B cell (primary cell): ENCODE results near the gene ETV2. TPM values are rescaled to one million over a fixed set of nuclear protein-coding genes. Genes with fewer than 3 reads are reported as not detected.
"Not testable (repeated sequence)": the region's sequence is repeated elsewhere in the genome, so short reads cannot be mapped to it uniquely, and the experiment has no call there.

ENCODE experiments used
- ATAC-seq: fragments of 200-7000 bp; cut with Tn5 transposase; one replicate; pipeline ENCODE4 v1.10.0; 2021; ENCODE audit warnings: low read depth, mild to moderate bottlenecking, moderate number of reproducible peaks, moderate library complexity
- CTCF ChIA-PET: fragments of 350-600 bp; sonication (Branson Sonifier 250); formaldehyde crosslinking; loops from one replicate; lab custom pipeline; 2021; ENCODE audit warnings: antibody characterized with exemption, inconsistent platforms; lab: Charles Lee
- POLR2A ChIA-PET: fragments of 350-600 bp; sonication (Branson Sonifier 250); formaldehyde crosslinking; loops from one replicate; lab custom pipeline; 2021; ENCODE audit warnings: antibody characterized with exemption; lab: Charles Lee
- DNase-seq: peaks from one replicate; pipeline ENCODE4 v3.0.0; 2013
- H2AFZ ChIP-seq: 2 replicates; pipeline ENCODE4 v1.6.1; 2012; ENCODE audit warnings: mild to moderate bottlenecking, low read depth, low read length; ENCODE audit not compliant: insufficient read depth, poor library complexity, severe bottlenecking
- H3K27ac ChIP-seq, 2 donors: 1 replicate in 1 of 2; 2 replicates in 1 of 2; pipeline ENCODE4 v1.5.1; 2012 to 2013; ENCODE audit warnings: low read length in 2 of 2, mild to moderate bottlenecking in 2 of 2, moderate library complexity in 1 of 2
- H3K27me3 ChIP-seq, 4 experiments: fragments of 200-600 bp in 1 of 4; sonication (generic) in 1 of 4; replicated peaks in 1 of 4; 1 replicate in 2 of 4; 2 replicates in 2 of 4; pipeline versions ENCODE4 v1.6.1 to v1.7.0; 2013 to 2016; ENCODE audit warnings: low read length in 3 of 4, mild to moderate bottlenecking in 2 of 4, mixed read lengths in 1 of 4, moderate library complexity in 1 of 4; ENCODE audit not compliant: insufficient read depth in 4 of 4, control insufficient read depth in 3 of 4; ENCODE audit errors: control extremely low read depth in 1 of 4
- H3K36me3 ChIP-seq, 2 experiments: replicated peaks in 1 of 2; 1 replicate in 1 of 2; 2 replicates in 1 of 2; pipeline versions ENCODE4 v1.6.1 to v1.7.1; 2013; ENCODE audit warnings: low read length in 1 of 2; ENCODE audit not compliant: insufficient read depth in 2 of 2, control insufficient read depth in 1 of 2; ENCODE audit errors: control extremely low read depth in 1 of 2, extremely low read depth in 1 of 2
- H3K4me1 ChIP-seq, 2 donors: fragments of 200-600 bp in 1 of 2; sonication (generic) in 1 of 2; 1 replicate in 1 of 2; 2 replicates in 1 of 2; pipeline versions ENCODE4 v1.5.1 to v1.6.1; 2013 to 2017; ENCODE audit warnings: low read length in 2 of 2; ENCODE audit not compliant: control insufficient read depth in 2 of 2, insufficient read depth in 2 of 2
- H3K4me2 ChIP-seq: replicated peaks from 2 replicates; pipeline ENCODE3; 2012; ENCODE audit warnings: mild to moderate bottlenecking, low read depth, low read length; ENCODE audit not compliant: poor library complexity, severe bottlenecking
- H3K4me3 ChIP-seq, 5 experiments: fragments of 200-600 bp in 1 of 5; sonication (generic) in 1 of 5; 1 replicate in 3 of 5; 2 replicates in 2 of 5; pipeline versions ENCODE4 v1.5.1 to v1.7.0; 2011 to 2016; ENCODE audit warnings: low read length in 4 of 5, mild to moderate bottlenecking in 4 of 5, low read depth in 2 of 5, control low read depth in 1 of 5, moderate library complexity in 1 of 5; ENCODE audit not compliant: insufficient read depth in 1 of 5; ENCODE audit errors: control extremely low read depth in 1 of 5, extremely low read depth in 1 of 5
- H3K79me2 ChIP-seq: fragments of 200-600 bp; sonication (generic); one replicate; pipeline ENCODE4 v1.6.0; 2016; ENCODE audit warnings: low read length; ENCODE audit not compliant: control insufficient read depth, insufficient read depth
- H3K9ac ChIP-seq: fragments of 200-600 bp; sonication (generic); 2 replicates; pipeline ENCODE4 v1.6.1; 2017; ENCODE audit warnings: mild to moderate bottlenecking, low read length, moderate library complexity
- H3K9me3 ChIP-seq, 3 donors: one replicate each; pipeline versions ENCODE4 v1.6.1 to v1.7.1; 2013; ENCODE audit warnings: low read length in 2 of 3; ENCODE audit not compliant: control insufficient read depth in 2 of 3, insufficient read depth in 1 of 3; ENCODE audit errors: control extremely low read depth in 1 of 3
- H4K20me1 ChIP-seq: 2 replicates; pipeline ENCODE4 v1.6.0; 2012; ENCODE audit warnings: mild to moderate bottlenecking, low read length; ENCODE audit not compliant: insufficient read depth, control insufficient read depth, poor library complexity, severe bottlenecking
- H3K27ac Mint-ChIP-seq: one replicate; pipeline ENCODE4 v1.8.0; 2021; ENCODE audit warnings: mixed read lengths
- H3K27me3 Mint-ChIP-seq: one replicate; pipeline ENCODE4 v1.8.0; 2021; ENCODE audit warnings: mixed read lengths
- H3K4me1 Mint-ChIP-seq: one replicate; pipeline ENCODE4 v1.8.0; 2021; ENCODE audit warnings: mixed read lengths
- H3K4me3 Mint-ChIP-seq: one replicate; pipeline ENCODE4 v1.8.0; 2021; ENCODE audit warnings: mixed read lengths
- H3K9me3 Mint-ChIP-seq: one replicate; pipeline ENCODE4 v1.8.0; 2022; ENCODE audit warnings: mixed read lengths; ENCODE audit not compliant: insufficient read depth
- EZH2 ChIP-seq: IDR thresholded peaks from 2 replicates; pipeline ENCODE4 v1.6.1; 2012; ENCODE audit warnings: borderline replicate concordance, low read depth, mild to moderate bottlenecking, moderate library complexity, low read length; ENCODE audit not compliant: insufficient read depth, poor library complexity, severe bottlenecking
- WGBS: methylation state at CpG from one replicate; pipeline ENCODE4 v1.1.5; 2013; ENCODE audit warnings: missing lambda C conversion rate; ENCODE audit not compliant: insufficient coverage; 5-methylcytosine and 5-hydroxymethylcytosine counted together
- intact Hi-C: fragments of 100-400 bp; cut with micrococcal nuclease; formaldehyde crosslinking; loops from one replicate; pipeline ENCODE4 v1.10.0; 2022
- polyA plus RNA-seq: library from polyadenylated mRNA; depleted of rRNA; stranded (reverse); fragments of >200 nt; gene quantifications from 2 replicates; pipeline ENCODE4 v1.2.3, GENCODE V29; 2012
- total RNA-seq, 2 donors: library from RNA; stranded (reverse); fragments of 120-200 nt in 1 of 2; gene quantifications; 1 replicate in 1 of 2; 2 replicates in 1 of 2; pipeline versions ENCODE4 v1.2.3 to v1.2.4, GENCODE V29; 2013 to 2022
- TF ChIP-seq, protein P1 (sequence below): fragments of 200-600 bp; IDR thresholded peaks from one replicate; pipeline ENCODE4 v1.8.0; 2022; ENCODE audit warnings: antibody characterized with exemption, mild to moderate bottlenecking

Gene ETV2
- total and polyA plus RNA-seq, 2 donors (not counting 1 experiment from before 2014, with no cell fraction given): 0.42 to 0.49 TPM

DNA sequence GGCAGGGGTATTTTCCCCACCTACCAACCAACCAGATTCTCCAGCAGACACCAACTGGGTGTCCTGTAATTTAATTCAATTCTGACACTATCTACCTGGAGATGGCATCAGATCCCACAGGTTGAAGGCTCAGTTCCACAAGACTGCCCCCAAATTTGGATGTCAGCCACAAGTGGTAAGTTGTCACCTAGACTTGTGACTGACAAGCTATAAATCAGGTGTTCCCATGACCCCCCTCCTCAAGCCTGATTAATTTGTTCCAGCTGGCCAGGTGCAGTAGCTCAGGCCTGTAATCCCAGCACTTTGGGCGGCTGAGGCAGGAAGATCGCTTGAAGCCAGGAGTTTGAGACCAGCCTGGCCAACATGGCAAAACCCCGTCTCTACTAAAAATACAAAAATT, 39.6 kb upstream of the ETV2 start:
- Mint-ChIP-seq H3K4me1 (no peaks in the 10 kb centered on the region), H3K4me3 (no peak overlapping the region), H3K27me3 (peaks cover 16% of the 10 kb centered on the region), H3K27ac (no peak overlapping the region), H3K9me3 (no peaks in the 10 kb centered on the region)
- H3K9me3 ChIP-seq: no peaks in the 10 kb centered on the region
- no peak overlapping the region for H3K4me2 ChIP-seq
- H3K36me3 ChIP-seq: no peaks in the 10 kb centered on the region
- H3K4me3 ChIP-seq: no peak overlapping the region
- TF ChIP-seq, protein P1, sequence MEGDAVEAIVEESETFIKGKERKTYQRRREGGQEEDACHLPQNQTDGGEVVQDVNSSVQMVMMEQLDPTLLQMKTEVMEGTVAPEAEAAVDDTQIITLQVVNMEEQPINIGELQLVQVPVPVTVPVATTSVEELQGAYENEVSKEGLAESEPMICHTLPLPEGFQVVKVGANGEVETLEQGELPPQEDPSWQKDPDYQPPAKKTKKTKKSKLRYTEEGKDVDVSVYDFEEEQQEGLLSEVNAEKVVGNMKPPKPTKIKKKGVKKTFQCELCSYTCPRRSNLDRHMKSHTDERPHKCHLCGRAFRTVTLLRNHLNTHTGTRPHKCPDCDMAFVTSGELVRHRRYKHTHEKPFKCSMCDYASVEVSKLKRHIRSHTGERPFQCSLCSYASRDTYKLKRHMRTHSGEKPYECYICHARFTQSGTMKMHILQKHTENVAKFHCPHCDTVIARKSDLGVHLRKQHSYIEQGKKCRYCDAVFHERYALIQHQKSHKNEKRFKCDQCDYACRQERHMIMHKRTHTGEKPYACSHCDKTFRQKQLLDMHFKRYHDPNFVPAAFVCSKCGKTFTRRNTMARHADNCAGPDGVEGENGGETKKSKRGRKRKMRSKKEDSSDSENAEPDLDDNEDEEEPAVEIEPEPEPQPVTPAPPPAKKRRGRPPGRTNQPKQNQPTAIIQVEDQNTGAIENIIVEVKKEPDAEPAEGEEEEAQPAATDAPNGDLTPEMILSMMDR: no peak
- no peak for TF ChIP-seq EZH2
- no peaks in the 10 kb centered on the region for H4K20me1 ChIP-seq
- H2AFZ ChIP-seq: no peak overlapping the region
- H3K4me1 ChIP-seq: no peaks in the 10 kb centered on the region
- no peaks in the 10 kb centered on the region for H3K79me2 ChIP-seq
- ATAC-seq: no peak
- intact Hi-C loops: no loop called here
- no CpG with 5 or more reads among the region's 3 CpGs for WGBS
- no peak for DNase-seq
- no peak overlapping the region for H3K27ac ChIP-seq
- ChIA-PET CTCF (interaction anchor here (1.6 kb wide), 1 partner anchor 10 kb away, joined by 8 read pairs; no protein-coding TSS in a partner anchor), POLR2A (interaction anchor here (0.8 kb wide), 1 partner anchor 57 kb away, joined by 4 read pairs; no protein-coding TSS in a partner anchor)
- no peak overlapping the region for H3K9ac ChIP-seq
- H3K27me3 ChIP-seq: no peaks in the 10 kb centered on the region

DNA sequence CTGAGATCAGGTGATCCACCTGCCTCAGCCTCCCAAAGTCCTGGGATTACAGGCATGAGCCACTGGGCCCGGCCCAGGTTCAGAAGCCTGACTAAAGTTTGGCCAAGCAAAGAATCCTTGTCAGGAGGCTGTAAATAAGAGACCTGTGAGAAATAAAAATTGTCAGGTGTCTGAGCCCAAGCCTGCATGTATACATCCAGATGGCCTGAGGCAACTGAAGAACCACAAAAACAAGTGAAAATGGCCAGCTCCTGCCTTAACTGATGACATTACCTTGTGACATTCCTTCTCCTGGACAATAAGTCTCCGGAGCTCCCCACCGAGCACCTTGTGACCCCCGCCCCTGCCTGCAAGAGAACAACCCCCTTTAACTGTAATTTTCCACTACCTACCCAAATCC, 37.1 kb upstream of the ETV2 start:
- 93% methylated on average over 4 of the region's 4 CpGs for WGBS
- H3K9ac ChIP-seq, H3K27ac ChIP-seq, H3K79me2 ChIP-seq, H2AFZ ChIP-seq, CTCF ChIA-PET, POLR2A ChIA-PET, intact Hi-C loops, H3K4me2 ChIP-seq, DNase-seq, H3K9me3 Mint-ChIP-seq, H4K20me1 ChIP-seq, H3K4me3 Mint-ChIP-seq, H3K27me3 Mint-ChIP-seq, H3K36me3 ChIP-seq, H3K27me3 ChIP-seq, H3K4me3 ChIP-seq, ATAC-seq, H3K27ac Mint-ChIP-seq: not testable (repeated sequence)
- H3K4me1 Mint-ChIP-seq: peaks cover 12% of the 10 kb centered on the region
- peaks cover 10 to 14% of the 10 kb centered on the region in 2 donors for H3K4me1 ChIP-seq
- H3K9me3 ChIP-seq: peaks cover 0 to 11% (median 8%) of the 10 kb centered on the region in 3 donors

DNA sequence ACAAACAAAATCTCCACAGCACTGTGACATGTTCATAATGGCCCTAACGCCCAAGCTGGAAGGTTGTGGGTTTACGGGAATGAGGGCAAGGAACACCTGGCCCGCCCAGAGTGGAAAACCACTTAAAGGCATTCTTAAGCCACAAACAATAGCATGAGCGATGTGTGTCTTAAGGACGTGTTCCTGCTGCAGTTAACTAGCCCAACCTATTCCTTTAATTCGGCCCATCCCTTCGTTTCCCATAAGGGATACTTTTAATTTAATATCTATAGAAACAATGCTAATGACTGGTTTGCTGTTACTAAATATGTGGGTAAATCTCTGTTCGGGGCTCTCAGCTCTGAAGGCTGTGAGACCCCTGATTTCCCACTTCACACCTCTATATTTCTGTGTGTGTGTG, 34.4 kb upstream of the ETV2 start:
- H3K27ac ChIP-seq, intact Hi-C loops, H3K36me3 ChIP-seq, H3K27me3 ChIP-seq, DNase-seq, H3K27me3 Mint-ChIP-seq, H2AFZ ChIP-seq, H3K4me2 ChIP-seq, H4K20me1 ChIP-seq, H3K9ac ChIP-seq, ATAC-seq, H3K9me3 Mint-ChIP-seq, H3K79me2 ChIP-seq, H3K4me3 ChIP-seq, H3K4me3 Mint-ChIP-seq: not testable (repeated sequence)
- Histone ChIP-seq H3K4me1 (peaks cover 33 to 41% of the 10 kb centered on the region in 2 donors), H3K9me3 (peaks cover 0 to 13% (median 8%) of the 10 kb centered on the region in 3 donors)
- Mint-ChIP-seq H3K27ac (peak overlapping the region; percentile 32), H3K4me1 (peaks cover 33% of the 10 kb centered on the region)
- CTCF ChIA-PET: interaction anchor here (1.0 kb wide), 1 partner anchor 14 kb away, joined by 4 read pairs; no protein-coding TSS in a partner anchor
- WGBS: 96% methylated on average over 4 of the region's 8 CpGs
- POLR2A ChIA-PET: interaction anchor here (0.6 kb wide), 1 partner anchor 21 kb away, joined by 3 read pairs; the partner anchor contains the start of gene RBM42
